Stimulated activated CD4-positive, alpha-beta T cell treated with anti-CD3 and anti-CD28 coated beads, Interleukin-15, amount 100 ng/mL, for 24 hours (primary cell): ENCODE results near the gene SMIM14.
"Not testable (repeated sequence)": the region's sequence is repeated elsewhere in the genome, so short reads cannot be mapped to it uniquely, and the experiment has no call there.

Source experiments
- DNase-seq: peaks from one replicate; pipeline ENCODE4 v3.0.0-alpha.2; 2020

SMIM14 gene

GRCh38 chr4:39638354-39639239, at the start of gene SMIM14:
Gene SMIM14, minus strand, starts transcription at chr4:39638865. Its CDS starts 33,720 bp downstream, at chr4:39605145.
- DNase-seq = peak; percentile 95

- no peak for DNase-seq
These were observed 48.3 kb upstream of the SMIM14 start for GRCh38 chr4:39687014-39687413.

- DNase-seq = no peak
These were observed 47.3 kb upstream of the SMIM14 start for GRCh38 chr4:39685990-39686389.

GRCh38 chr4:39682138-39682537, 43.5 kb upstream of the SMIM14 start:
- DNase-seq = no peak

GRCh38 chr4:39681003-39681402, 42.3 kb upstream of the SMIM14 start:
- DNase-seq = not testable (repeated sequence)

- DNase-seq = not testable (repeated sequence)
These were observed 37.0 kb upstream of the SMIM14 start for GRCh38 chr4:39675681-39676080.

- DNase-seq = not testable (repeated sequence)
These were observed 31.6 kb upstream of the SMIM14 start for GRCh38 chr4:39670296-39670695.

GRCh38 chr4:39668887-39669286, 30.2 kb upstream of the SMIM14 start:
- no peak for DNase-seq

GRCh38 chr4:39667706-39668105, 29.0 kb upstream of the SMIM14 start:
- no peak for DNase-seq

GRCh38 chr4:39664828-39665731, 26.4 kb upstream of the SMIM14 start:
- DNase-seq = no peak

GRCh38 chr4:39662683-39663082, 24.0 kb upstream of the SMIM14 start:
- no peak for DNase-seq

- DNase-seq = no peak
These were observed 22.1 kb upstream of the SMIM14 start for GRCh38 chr4:39660757-39661156.

- no peak for DNase-seq
These were observed 21.4 kb upstream of the SMIM14 start for GRCh38 chr4:39660045-39660444.

- no peak for DNase-seq
These were observed 20.1 kb upstream of the SMIM14 start for GRCh38 chr4:39658756-39659155.

GRCh38 chr4:39657465-39657864, 18.8 kb upstream of the SMIM14 start:
- no peak for DNase-seq

GRCh38 chr4:39656638-39657037, 18.0 kb upstream of the SMIM14 start:
- not testable (repeated sequence) for DNase-seq

GRCh38 chr4:39655876-39656275, 17.2 kb upstream of the SMIM14 start:
- DNase-seq = no peak

- no peak for DNase-seq
These were observed 16.5 kb upstream of the SMIM14 start for GRCh38 chr4:39655211-39655610.

- not testable (repeated sequence) for DNase-seq
These were observed 12.9 kb upstream of the SMIM14 start for GRCh38 chr4:39651586-39651985.

GRCh38 chr4:39649639-39650265, 11.1 kb upstream of the SMIM14 start:
- no peak for DNase-seq

GRCh38 chr4:39648827-39649558, 10.3 kb upstream of the SMIM14 start:
- DNase-seq = no peak

GRCh38 chr4:39648213-39648612, 9.5 kb upstream of the SMIM14 start:
- DNase-seq = no peak
